ENCODE data around the gene UTP20. TPM values are rescaled to one million over a fixed set of nuclear protein-coding genes. Genes with fewer than 3 reads are reported as not detected.

Gene UTP20
- total RNA-seq, 1 donor, result 18.8 TPM

GRCh38 chr12:101238306-101238705 lies 41.6 kb upstream of the UTP20 start:
- H3K9me3 ChIP-seq (ENCODE audit: low read depth, low read length), result no peaks in the 10 kb centered on the region
- H3K4me2 ChIP-seq (ENCODE audit: insufficient read depth, low read length), result no peak overlapping the region
- no peaks in the 10 kb centered on the region for H3K27me3 ChIP-seq (ENCODE audit: insufficient read depth, low read length)
- DNase-seq (ENCODE audit: insufficient read length, low spot score, missing footprints), result no peak
- H3K4me1 ChIP-seq (ENCODE audit: insufficient read depth, low read length), result no peaks in the 10 kb centered on the region
- H3K4me3 ChIP-seq (ENCODE audit: insufficient read depth, low read length), result no peak overlapping the region
- no peak overlapping the region for H2AFZ ChIP-seq (ENCODE audit: low read length)
- no peaks in the 10 kb centered on the region for H4K20me1 ChIP-seq (ENCODE audit: insufficient read depth, low read length)
- H3K36me3 ChIP-seq (ENCODE audit: insufficient read depth, low read length), result no peaks in the 10 kb centered on the region
- no peaks in the 10 kb centered on the region for H3K79me2 ChIP-seq (ENCODE audit: insufficient read depth, low read length)
- H3K27ac ChIP-seq (ENCODE audit: low read depth, low read length), result no peak overlapping the region
- TF ChIP-seq CTCF (IDR thresholded peaks at IDR 0.05; ENCODE audit: extremely low read depth, low read depth, low read length), result no peak

DNA sequence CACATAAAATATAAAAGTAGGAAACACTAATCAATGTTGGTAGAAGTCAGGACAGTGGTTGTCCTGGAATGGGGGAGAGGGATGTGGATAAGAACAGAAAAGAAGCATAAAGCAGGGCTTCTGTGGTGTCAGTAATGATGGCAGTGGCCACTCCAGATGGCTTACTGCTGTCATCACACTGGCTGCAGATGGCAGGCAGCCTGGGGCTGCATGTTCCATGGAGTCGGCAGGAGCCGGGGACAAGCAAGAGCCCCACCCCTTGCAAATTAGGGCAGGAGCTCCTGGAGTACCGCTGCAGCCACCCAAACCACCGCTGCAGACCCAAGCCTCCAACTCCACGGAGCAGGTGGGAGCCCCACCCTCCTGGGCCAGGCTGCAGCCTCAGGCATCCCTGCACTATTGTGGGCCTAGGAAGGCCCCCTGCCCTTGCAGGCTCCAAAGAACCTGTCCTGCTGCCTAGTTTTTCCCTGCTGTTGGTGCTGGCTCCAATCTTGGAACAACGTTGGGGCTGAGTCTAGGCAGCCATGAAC lies 41.0 kb upstream of the UTP20 start:
- TF ChIP-seq CTCF (IDR thresholded peaks at IDR 0.05; ENCODE audit: extremely low read depth, low read depth, low read length), result no peak
- Histone ChIP-seq H3K4me2 (ENCODE audit: insufficient read depth, low read length) (no peak overlapping the region), H2AFZ (ENCODE audit: low read length) (no peak overlapping the region)

GRCh38 chr12:101243074-101243473 lies 36.8 kb upstream of the UTP20 start:
- no peaks in the 10 kb centered on the region for H3K27me3 ChIP-seq (ENCODE audit: insufficient read depth, low read length)
- no peaks in the 10 kb centered on the region for H3K9me3 ChIP-seq (ENCODE audit: low read depth, low read length)
- no peak for TF ChIP-seq CTCF (IDR thresholded peaks at IDR 0.05; ENCODE audit: extremely low read depth, low read depth, low read length)
- H3K79me2 ChIP-seq (ENCODE audit: insufficient read depth, low read length), result no peaks in the 10 kb centered on the region
- no peak overlapping the region for H3K4me2 ChIP-seq (ENCODE audit: insufficient read depth, low read length)
- no peak overlapping the region for H2AFZ ChIP-seq (ENCODE audit: low read length)
- H3K4me1 ChIP-seq (ENCODE audit: insufficient read depth, low read length), result no peaks in the 10 kb centered on the region
- H4K20me1 ChIP-seq (ENCODE audit: insufficient read depth, low read length), result no peaks in the 10 kb centered on the region
- H3K36me3 ChIP-seq (ENCODE audit: insufficient read depth, low read length), result no peaks in the 10 kb centered on the region
- H3K4me3 ChIP-seq (ENCODE audit: insufficient read depth, low read length), result no peak overlapping the region
- no peak overlapping the region for H3K27ac ChIP-seq (ENCODE audit: low read depth, low read length)
- DNase-seq (ENCODE audit: insufficient read length, low spot score, missing footprints), result no peak

More for the DNA sequence above, 41.0 kb upstream of the UTP20 start:
- no peaks in the 10 kb centered on the region for H3K4me1 ChIP-seq (ENCODE audit: insufficient read depth, low read length)
- DNase-seq (ENCODE audit: insufficient read length, low spot score, missing footprints), result no peak
- no peaks in the 10 kb centered on the region for H3K36me3 ChIP-seq (ENCODE audit: insufficient read depth, low read length)
- H3K79me2 ChIP-seq (ENCODE audit: insufficient read depth, low read length), result no peaks in the 10 kb centered on the region
- no peak overlapping the region for H3K4me3 ChIP-seq (ENCODE audit: insufficient read depth, low read length)
- no peaks in the 10 kb centered on the region for H3K27me3 ChIP-seq (ENCODE audit: insufficient read depth, low read length)
- no peak overlapping the region for H3K27ac ChIP-seq (ENCODE audit: low read depth, low read length)
- no peaks in the 10 kb centered on the region for H3K9me3 ChIP-seq (ENCODE audit: low read depth, low read length)
- no peaks in the 10 kb centered on the region for H4K20me1 ChIP-seq (ENCODE audit: insufficient read depth, low read length)

- Histone ChIP-seq H3K4me3 (ENCODE audit: insufficient read depth, low read length) (no peak overlapping the region), H3K4me2 (ENCODE audit: insufficient read depth, low read length) (no peak overlapping the region), H2AFZ (ENCODE audit: low read length) (no peak overlapping the region), H3K9me3 (ENCODE audit: low read depth, low read length) (no peaks in the 10 kb centered on the region), H4K20me1 (ENCODE audit: insufficient read depth, low read length) (no peaks in the 10 kb centered on the region), H3K27ac (ENCODE audit: low read depth, low read length) (no peak overlapping the region), H3K79me2 (ENCODE audit: insufficient read depth, low read length) (no peaks in the 10 kb centered on the region), H3K36me3 (ENCODE audit: insufficient read depth, low read length) (no peaks in the 10 kb centered on the region), H3K27me3 (ENCODE audit: insufficient read depth, low read length) (no peaks in the 10 kb centered on the region), H3K4me1 (ENCODE audit: insufficient read depth, low read length) (no peaks in the 10 kb centered on the region)
- no peak for DNase-seq (ENCODE audit: insufficient read length, low spot score, missing footprints)
- TF ChIP-seq CTCF (IDR thresholded peaks at IDR 0.05; ENCODE audit: extremely low read depth, low read depth, low read length), result no peak
These were observed 36.3 kb upstream of the UTP20 start for GRCh38 chr12:101243616-101244015.
